Central memory CD8-positive, alpha-beta T cell (primary cell): ENCODE data around the gene CFAP20.

Experiments used
- ATAC-seq: fragments of 150-1000 bp; cut with Tn5 transposase; replicated peaks from 2 replicates; pipeline ENCODE4 v1.10.0; 2022; ENCODE audit warnings: mild to moderate bottlenecking, moderate FRiP score, moderate number of reproducible peaks; ENCODE audit not compliant: poor library complexity, severe bottlenecking; ENCODE audit errors: extremely low read depth
- DNase-seq, 2 donors: peaks; one replicate each; pipeline ENCODE4 v3.0.0; 2021; ENCODE audit warnings: low spot score in 2 of 2
- H3K27ac Mint-ChIP-seq: one replicate; pipeline ENCODE4 v1.8.0; 2022; ENCODE audit warnings: low read depth, mild to moderate bottlenecking, moderate library complexity, mixed read lengths
- H3K27me3 Mint-ChIP-seq: one replicate; pipeline ENCODE4 v1.8.0; 2022; ENCODE audit warnings: mixed read lengths
- H3K36me3 Mint-ChIP-seq: one replicate; pipeline ENCODE4 v1.8.0; 2022; ENCODE audit warnings: mild to moderate bottlenecking, moderate library complexity, mixed read lengths; ENCODE audit not compliant: insufficient read depth
- H3K4me1 Mint-ChIP-seq: one replicate; pipeline ENCODE4 v1.8.0; 2022; ENCODE audit warnings: mixed read lengths
- H3K4me3 Mint-ChIP-seq: one replicate; pipeline ENCODE4 v1.8.0; 2022; ENCODE audit warnings: mild to moderate bottlenecking, moderate library complexity, mixed read lengths
- H3K9me3 Mint-ChIP-seq: one replicate; pipeline ENCODE4 v1.8.0; 2022; ENCODE audit warnings: mixed read lengths

Gene CFAP20

GRCh38 chr16:58129097-58129936 lies at the start of gene CFAP20:
Gene CFAP20, minus strand, starts transcription at chr16:58129381. Its CDS starts 266 bp downstream, at chr16:58129115.
- Mint-ChIP-seq H3K4me3 (peak within 1 kb of the TSS; percentile 90), H3K9me3 (no peaks in the 10 kb centered on the region), H3K36me3 (peaks cover 31% of the 10 kb centered on the region), H3K4me1 (peaks cover 44% of the 10 kb centered on the region), H3K27ac (peak within 1 kb of the TSS; percentile 94), H3K27me3 (no peaks in the 10 kb centered on the region)
- DNase-seq = peak; percentile 94
- ATAC-seq = peak; percentile 75

GRCh38 chr16:58177353-58177710 lies 48.2 kb upstream of the CFAP20 start:
- Mint-ChIP-seq H3K27ac (peak overlapping the region; percentile 88), H3K9me3 (no peaks in the 10 kb centered on the region), H3K4me3 (peak overlapping the region; percentile 48), H3K36me3 (peaks cover 39% of the 10 kb centered on the region), H3K27me3 (no peaks in the 10 kb centered on the region), H3K4me1 (peaks cover 47% of the 10 kb centered on the region)
- ATAC-seq (peak; percentile 72), DNase-seq (no peak)

- Mint-ChIP-seq H3K9me3 (no peaks in the 10 kb centered on the region), H3K36me3 (peaks cover 39% of the 10 kb centered on the region), H3K27me3 (no peaks in the 10 kb centered on the region), H3K4me3 (peak overlapping the region; percentile 48), H3K4me1 (peaks cover 47% of the 10 kb centered on the region), H3K27ac (peak overlapping the region; percentile 88)
- ATAC-seq (peak; percentile 56), DNase-seq (no peak)
Measured at GRCh38 chr16:58176608-58177352, 47.6 kb upstream of the CFAP20 start.

DNA sequence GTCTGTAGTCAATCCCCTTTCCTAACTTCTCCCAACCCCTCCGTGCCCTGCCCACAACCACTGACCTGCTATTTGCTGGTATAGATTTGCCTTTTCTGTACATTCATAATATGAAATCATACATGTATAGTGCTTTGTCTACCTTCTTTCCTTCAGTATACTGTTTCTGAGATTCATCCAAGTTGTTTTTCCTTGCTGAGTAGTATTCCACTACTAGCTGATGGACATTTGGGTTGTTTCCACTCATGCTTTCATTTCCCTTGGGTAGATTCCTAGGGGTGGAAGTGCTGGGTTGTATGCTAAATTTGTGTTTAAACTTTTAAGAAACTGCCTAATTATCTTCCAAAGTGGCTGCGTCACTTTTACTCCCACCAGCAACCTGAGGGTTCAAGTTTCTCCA lies 41.0 kb upstream of the CFAP20 start:
- Mint-ChIP-seq H3K27ac (no peak overlapping the region), H3K9me3 (no peaks in the 10 kb centered on the region), H3K4me3 (no peak overlapping the region), H3K36me3 (peaks cover 53% of the 10 kb centered on the region), H3K27me3 (no peaks in the 10 kb centered on the region), H3K4me1 (no peaks in the 10 kb centered on the region)
- no peak for DNase-seq
- no peak for ATAC-seq

- no peak for ATAC-seq
- Mint-ChIP-seq H3K4me3 (no peak overlapping the region), H3K36me3 (peaks cover 52% of the 10 kb centered on the region), H3K27ac (no peak overlapping the region), H3K27me3 (no peaks in the 10 kb centered on the region), H3K4me1 (peaks cover 3% of the 10 kb centered on the region), H3K9me3 (no peaks in the 10 kb centered on the region)
- DNase-seq = no peak
Measured at GRCh38 chr16:58160855-58161254, 31.7 kb upstream of the CFAP20 start.

DNA sequence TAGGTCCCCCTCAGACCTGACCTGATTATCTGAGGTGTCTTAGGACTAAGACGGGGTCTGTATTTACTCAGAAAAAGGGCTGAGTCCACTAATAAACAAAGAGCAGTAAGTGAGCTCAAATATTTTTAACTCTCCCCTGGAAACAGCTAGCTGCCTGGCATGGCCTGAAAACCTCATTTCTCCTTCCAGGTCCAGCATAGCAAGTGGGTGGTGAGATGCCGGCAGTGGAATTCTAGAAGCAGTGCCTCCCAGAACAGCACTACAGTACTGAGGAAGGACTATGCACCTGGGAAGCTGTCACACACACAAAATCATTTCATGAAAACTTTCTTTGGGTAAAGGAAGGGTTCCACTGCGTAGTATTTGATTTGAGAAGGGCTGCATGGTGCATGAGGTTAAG lies 29.5 kb upstream of the CFAP20 start:
- Mint-ChIP-seq H3K36me3 (peaks cover 34% of the 10 kb centered on the region), H3K27ac (no peak overlapping the region), H3K4me1 (peaks cover 7% of the 10 kb centered on the region)

GRCh38 chr16:58157951-58158540 lies 28.9 kb upstream of the CFAP20 start:
- H3K4me1 Mint-ChIP-seq = peaks cover 7% of the 10 kb centered on the region

More for the DNA sequence above, 29.5 kb upstream of the CFAP20 start:
- no peaks in the 10 kb centered on the region for H3K27me3 Mint-ChIP-seq
- ATAC-seq (no peak), DNase-seq (no peak)
- no peak overlapping the region for H3K4me3 Mint-ChIP-seq
- no peaks in the 10 kb centered on the region for H3K9me3 Mint-ChIP-seq

GRCh38 chr16:58157239-58157638 lies 28.1 kb upstream of the CFAP20 start:
- ATAC-seq (no peak), DNase-seq (no peak)
- H3K4me1 Mint-ChIP-seq = peaks cover 7% of the 10 kb centered on the region
- H3K4me3 Mint-ChIP-seq = no peak overlapping the region
- no peaks in the 10 kb centered on the region for H3K9me3 Mint-ChIP-seq
- H3K27me3 Mint-ChIP-seq = no peaks in the 10 kb centered on the region
- no peak overlapping the region for H3K27ac Mint-ChIP-seq
- H3K36me3 Mint-ChIP-seq = peaks cover 22% of the 10 kb centered on the region

More at GRCh38 chr16:58157951-58158540, 28.9 kb upstream of the CFAP20 start:
- Mint-ChIP-seq H3K4me3 (no peak overlapping the region), H3K27me3 (no peaks in the 10 kb centered on the region), H3K27ac (no peak overlapping the region), H3K36me3 (peaks cover 28% of the 10 kb centered on the region), H3K9me3 (no peaks in the 10 kb centered on the region)
- no peak for ATAC-seq
- no peak for DNase-seq

- no peak for ATAC-seq
- Mint-ChIP-seq H3K4me1 (peaks cover 7% of the 10 kb centered on the region), H3K27ac (peak overlapping the region; percentile 17)
Measured at GRCh38 chr16:58155839-58156238, 26.7 kb upstream of the CFAP20 start.

DNA sequence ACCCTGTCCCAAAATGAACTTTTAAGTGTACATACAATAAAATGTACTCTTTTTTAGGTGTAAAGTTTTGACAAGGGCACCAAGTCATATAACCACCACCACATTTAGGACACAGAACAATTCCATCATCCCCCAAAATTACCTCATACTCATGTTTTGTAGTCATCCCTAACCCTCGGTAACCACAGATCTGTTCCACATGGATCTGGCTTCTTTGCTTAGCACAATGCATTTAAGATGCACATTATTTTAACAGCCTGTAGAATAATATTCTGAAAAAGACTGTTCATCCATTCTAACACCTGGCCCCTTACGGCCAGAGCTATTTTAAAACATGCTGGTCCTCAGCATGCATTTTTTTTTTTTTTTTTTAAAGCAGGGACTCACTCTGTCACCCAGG lies 25.2 kb upstream of the CFAP20 start:
- peaks cover 7% of the 10 kb centered on the region for H3K4me1 Mint-ChIP-seq
- ATAC-seq (no peak), DNase-seq (no peak)
- no peak overlapping the region for H3K4me3 Mint-ChIP-seq
- no peaks in the 10 kb centered on the region for H3K9me3 Mint-ChIP-seq
- H3K27me3 Mint-ChIP-seq = no peaks in the 10 kb centered on the region
- H3K27ac Mint-ChIP-seq = no peak overlapping the region
- peaks cover 10% of the 10 kb centered on the region for H3K36me3 Mint-ChIP-seq

More at GRCh38 chr16:58155839-58156238, 26.7 kb upstream of the CFAP20 start:
- Mint-ChIP-seq H3K4me3 (no peak overlapping the region), H3K27me3 (no peaks in the 10 kb centered on the region), H3K9me3 (no peaks in the 10 kb centered on the region), H3K36me3 (peaks cover 16% of the 10 kb centered on the region)
- DNase-seq = no peak

DNA sequence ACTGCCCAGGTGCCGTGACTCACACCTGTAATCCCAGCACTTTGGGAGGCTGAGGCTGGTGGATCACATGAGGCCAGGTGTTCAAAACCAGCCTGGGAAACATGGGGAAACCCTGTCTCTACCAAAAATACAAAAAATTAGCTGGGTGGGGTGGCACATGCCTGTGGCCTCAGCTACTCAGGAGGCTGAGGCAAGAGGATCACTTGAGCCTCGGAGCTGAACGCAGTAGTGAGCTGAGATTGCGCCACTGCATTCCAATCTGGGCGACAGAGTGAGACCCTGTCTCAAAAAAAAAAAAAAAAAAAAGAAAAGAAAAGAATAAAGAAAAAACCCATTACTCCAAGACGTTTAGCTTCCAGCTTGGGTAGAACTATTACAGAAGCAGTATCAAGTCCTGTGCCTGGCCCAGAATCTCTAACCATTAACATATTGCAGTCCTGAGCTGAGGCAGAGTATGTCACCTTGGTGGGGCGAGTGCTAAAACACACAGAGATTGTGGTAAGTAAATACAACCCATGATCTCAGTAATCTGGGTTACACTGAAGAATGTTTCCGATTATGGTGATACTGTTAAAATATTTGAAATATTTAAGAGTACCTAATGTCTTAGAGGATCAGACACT lies 23.2 kb upstream of the CFAP20 start:
- no peak for DNase-seq
- Mint-ChIP-seq H3K4me3 (no peak overlapping the region), H3K9me3 (no peaks in the 10 kb centered on the region), H3K4me1 (peaks cover 7% of the 10 kb centered on the region), H3K36me3 (no peaks in the 10 kb centered on the region), H3K27me3 (no peaks in the 10 kb centered on the region), H3K27ac (no peak overlapping the region)
- no peak for ATAC-seq

- Mint-ChIP-seq H3K9me3 (no peaks in the 10 kb centered on the region), H3K27ac (no peak overlapping the region), H3K27me3 (no peaks in the 10 kb centered on the region), H3K4me1 (no peaks in the 10 kb centered on the region), H3K36me3 (peaks cover 2% of the 10 kb centered on the region), H3K4me3 (no peak overlapping the region)
- no peak for DNase-seq
- no peak for ATAC-seq
Measured at GRCh38 chr16:58148526-58148925, 19.3 kb upstream of the CFAP20 start.
